Mononuclear cell (primary cell): Measurements from ENCODE around the gene TBX3. TPM values are rescaled to one million over a fixed set of nuclear protein-coding genes. Genes with fewer than 3 reads are reported as not detected.

ENCODE experiments used
- H3K27me3 ChIP-seq: 2 replicates; pipeline ENCODE4 v1.6.0; 2011; ENCODE audit warnings: low read length, control low read depth; ENCODE audit not compliant: insufficient read depth
- H3K4me1 ChIP-seq: 2 replicates; pipeline ENCODE4 v1.5.1; 2011; ENCODE audit warnings: mild to moderate bottlenecking, low read length, control low read depth; ENCODE audit not compliant: insufficient read depth
- H3K4me3 ChIP-seq: 2 replicates; pipeline ENCODE4 v1.5.1; 2011; ENCODE audit warnings: mild to moderate bottlenecking, low read length, moderate library complexity
- H3K9me3 ChIP-seq: 2 replicates; pipeline ENCODE4 v1.5.1; 2011; ENCODE audit warnings: low read depth, mild to moderate bottlenecking, control low read depth, low read length
- total RNA-seq: library from RNA; depleted of rRNA; stranded (reverse); fragments of >200 nt; gene quantifications from one replicate; pipeline ENCODE4 v1.2.3, GENCODE V29; 2012

TBX3 gene
- total RNA-seq, 1 donor = 0.10 TPM

GRCh38 chr12:114669401-114670290 lies 14.3 kb downstream of the TBX3 start:
- no peak overlapping the region for H3K4me3 ChIP-seq
- no peaks in the 10 kb centered on the region for H3K4me1 ChIP-seq
- H3K9me3 ChIP-seq = no peaks in the 10 kb centered on the region
- H3K27me3 ChIP-seq = peaks cover 85% of the 10 kb centered on the region

- no peak overlapping the region for H3K4me3 ChIP-seq
- no peaks in the 10 kb centered on the region for H3K9me3 ChIP-seq
- H3K27me3 ChIP-seq = peaks cover 87% of the 10 kb centered on the region
- no peaks in the 10 kb centered on the region for H3K4me1 ChIP-seq
These were observed 15.1 kb downstream of the TBX3 start for GRCh38 chr12:114668886-114669288.

DNA sequence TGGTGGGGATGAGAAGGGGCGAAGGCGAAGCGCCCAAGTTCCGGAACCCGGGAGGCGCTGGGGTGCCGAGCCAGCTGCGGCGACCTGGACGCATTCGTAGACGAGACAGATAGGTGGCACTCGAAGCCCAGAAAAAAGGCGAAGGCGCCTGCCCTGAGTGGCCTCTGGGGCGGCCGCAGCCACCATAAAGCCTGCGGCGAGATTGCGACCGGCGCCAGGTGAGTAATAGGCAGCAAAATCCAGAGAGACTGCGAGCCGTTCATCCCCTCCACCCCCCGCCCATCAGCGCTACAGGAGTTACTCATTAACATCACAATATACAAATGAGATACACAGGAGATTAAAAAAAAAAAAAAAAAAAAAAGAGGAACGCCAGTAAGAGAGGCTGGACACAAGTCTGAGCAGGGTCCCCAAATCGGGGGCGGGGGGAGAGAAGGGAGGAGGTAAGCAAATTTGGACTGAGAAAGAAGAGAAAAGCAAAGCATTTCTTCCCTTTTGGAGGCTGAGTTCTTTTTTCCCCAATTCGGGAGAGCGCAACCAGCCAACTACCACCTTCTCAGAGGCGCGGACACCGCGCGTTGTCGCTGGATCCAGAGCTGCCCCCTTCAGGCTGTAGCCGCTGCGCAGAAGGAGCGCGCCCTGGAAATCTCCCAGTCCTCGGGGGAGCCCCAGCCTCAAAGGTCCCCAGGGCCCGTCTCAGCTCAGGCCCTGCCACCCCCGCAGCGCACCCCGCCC lies 15.7 kb downstream of the TBX3 start:
- no peaks in the 10 kb centered on the region for H3K9me3 ChIP-seq
- H3K4me1 ChIP-seq = no peaks in the 10 kb centered on the region
- H3K4me3 ChIP-seq = no peak overlapping the region
- peaks cover 87% of the 10 kb centered on the region for H3K27me3 ChIP-seq

DNA sequence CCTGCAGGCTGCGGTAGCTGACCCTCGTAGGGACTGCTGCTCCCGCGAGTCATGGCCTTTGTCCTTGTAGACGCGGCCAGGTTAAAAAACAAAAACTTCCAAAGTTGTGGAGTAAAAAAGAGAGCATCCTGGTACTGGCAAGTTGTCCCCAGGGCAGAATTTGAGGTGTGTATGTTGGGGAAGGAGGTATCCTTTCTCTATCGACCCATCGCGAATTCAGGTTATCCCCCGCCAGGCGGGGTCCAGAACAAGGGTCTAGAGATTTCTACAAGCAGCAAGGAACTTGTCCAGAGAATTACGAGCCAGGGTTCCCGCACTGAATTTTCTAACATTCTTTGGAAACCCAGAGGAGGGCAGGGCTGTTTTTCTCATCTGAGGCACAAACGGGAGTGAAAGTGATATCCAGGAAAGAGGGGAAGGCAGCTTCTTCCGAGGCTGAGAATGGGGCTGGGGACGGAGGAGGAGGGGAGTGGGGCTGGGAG lies 16.3 kb downstream of the TBX3 start:
- peaks cover 87% of the 10 kb centered on the region for H3K27me3 ChIP-seq
- no peaks in the 10 kb centered on the region for H3K4me1 ChIP-seq
- H3K9me3 ChIP-seq = no peaks in the 10 kb centered on the region
- no peak overlapping the region for H3K4me3 ChIP-seq

DNA sequence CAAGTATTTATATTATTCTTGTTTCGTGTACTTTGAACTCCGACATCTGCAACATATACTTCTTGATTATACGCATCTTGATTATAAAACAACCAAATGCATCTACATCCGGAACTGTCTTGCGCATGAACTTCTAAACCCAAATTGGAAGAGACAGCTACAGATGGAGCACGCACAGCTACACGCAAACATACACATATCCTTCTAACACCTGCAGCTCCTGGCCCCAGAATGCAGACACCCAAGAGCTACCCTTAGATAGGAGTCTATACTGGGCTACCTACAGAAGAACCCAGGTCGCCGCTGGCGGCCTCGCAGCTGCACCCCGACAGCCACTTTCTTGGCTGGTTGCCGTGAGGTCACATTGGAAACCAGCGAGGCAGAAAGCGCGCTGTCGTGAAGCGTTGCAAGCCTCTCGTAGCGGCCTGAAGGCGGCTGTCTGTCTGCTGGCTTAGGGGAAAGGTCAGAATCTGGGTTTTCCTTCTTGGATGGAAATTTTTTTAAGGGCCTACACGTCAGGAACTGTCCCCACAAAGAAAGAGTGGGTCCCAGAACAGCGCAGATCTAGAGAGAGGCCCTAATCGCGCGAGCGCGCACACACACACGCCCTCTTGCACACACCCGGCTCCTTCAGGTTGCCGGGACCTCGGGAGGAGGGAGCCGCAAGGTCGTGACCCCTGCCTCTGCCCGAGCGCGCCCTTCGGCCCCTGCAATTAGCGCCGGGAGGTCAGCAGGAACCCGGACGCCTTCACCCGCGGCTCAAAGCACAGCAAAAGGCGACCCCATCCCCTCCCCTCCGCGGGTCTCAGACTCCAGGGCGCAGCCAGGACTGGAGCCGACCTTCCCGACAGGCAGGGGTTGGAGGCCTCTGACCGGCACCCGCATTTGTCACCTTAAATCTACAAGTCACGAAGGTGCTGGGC lies 17.0 kb downstream of the TBX3 start:
- peaks cover 81% of the 10 kb centered on the region for H3K27me3 ChIP-seq

DNA sequence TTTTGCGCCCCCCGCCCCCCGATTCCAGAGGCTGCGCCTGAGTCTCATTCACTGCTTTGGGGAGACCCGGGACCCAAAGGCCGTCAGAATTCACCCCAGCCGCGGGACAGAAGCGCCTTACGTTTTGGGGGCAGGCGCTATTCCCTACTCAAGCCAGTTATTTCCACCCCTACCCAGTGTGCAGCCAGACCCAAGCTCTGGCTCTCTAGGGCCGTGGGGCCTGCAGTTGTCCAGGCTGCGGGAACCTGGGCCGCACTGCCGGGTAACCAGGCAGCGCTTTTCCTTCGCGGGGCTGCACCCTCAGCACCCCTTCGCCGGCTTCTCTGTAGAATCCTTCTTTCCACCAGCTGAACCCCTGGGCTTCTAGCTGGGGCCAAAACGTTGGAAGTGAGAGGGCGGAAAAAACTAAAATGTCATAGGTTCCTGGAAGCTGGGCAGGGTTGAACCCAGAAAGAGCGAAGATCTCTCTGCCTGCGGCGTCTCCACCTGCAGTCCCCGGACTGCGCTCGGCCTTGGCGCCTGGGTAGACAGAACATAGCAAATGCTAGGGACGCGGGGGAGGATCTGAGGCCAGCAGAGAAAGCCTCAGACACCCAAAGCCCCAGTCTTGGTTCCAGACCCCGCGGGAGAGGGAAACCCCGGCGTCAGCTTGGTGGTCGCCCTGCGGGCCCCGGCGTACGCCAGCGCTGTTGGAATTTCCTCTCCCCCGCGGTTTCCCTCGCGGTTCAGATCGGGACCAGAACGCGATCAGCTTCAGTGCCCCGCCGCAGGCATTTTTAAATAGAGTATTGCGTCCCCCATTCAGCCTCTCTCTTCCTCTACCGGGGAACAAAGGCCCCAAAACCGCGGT lies 18.3 kb downstream of the TBX3 start:
- no peak overlapping the region for H3K4me3 ChIP-seq
- no peaks in the 10 kb centered on the region for H3K4me1 ChIP-seq
- no peaks in the 10 kb centered on the region for H3K9me3 ChIP-seq
- peaks cover 67% of the 10 kb centered on the region for H3K27me3 ChIP-seq

More for the DNA sequence above, 17.0 kb downstream of the TBX3 start:
- Histone ChIP-seq H3K9me3 (no peaks in the 10 kb centered on the region), H3K4me1 (no peaks in the 10 kb centered on the region), H3K4me3 (no peak overlapping the region)

- peaks cover 59% of the 10 kb centered on the region for H3K27me3 ChIP-seq
- no peaks in the 10 kb centered on the region for H3K9me3 ChIP-seq
These were observed 19.2 kb downstream of the TBX3 start for GRCh38 chr12:114664651-114665320.

GRCh38 chr12:114662512-114663177 lies 21.3 kb downstream of the TBX3 start:
- Histone ChIP-seq H3K4me1 (no peaks in the 10 kb centered on the region), H3K9me3 (no peaks in the 10 kb centered on the region), H3K27me3 (peaks cover 45% of the 10 kb centered on the region), H3K4me3 (no peak overlapping the region)

More at GRCh38 chr12:114664651-114665320, 19.2 kb downstream of the TBX3 start:
- Histone ChIP-seq H3K4me3 (no peak overlapping the region), H3K4me1 (no peaks in the 10 kb centered on the region)

DNA sequence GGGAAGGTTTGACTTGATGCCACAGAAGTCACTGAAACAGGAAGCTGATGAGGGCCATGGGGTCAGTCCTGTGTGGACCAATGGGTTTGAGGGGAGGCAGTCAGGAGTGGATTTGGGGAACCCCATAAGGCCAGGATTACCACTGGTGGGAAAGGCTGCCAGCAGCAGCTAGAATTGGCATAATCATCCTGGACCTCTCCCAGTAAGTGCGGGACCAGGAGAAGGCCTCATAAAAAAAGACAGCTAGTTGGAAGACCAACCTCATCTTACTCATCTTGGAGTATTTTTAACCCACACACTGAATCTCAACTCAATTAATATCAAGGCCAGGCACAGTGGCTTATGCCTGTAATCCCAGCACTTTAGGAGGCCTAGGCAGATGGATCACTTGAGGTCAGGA lies 22.7 kb downstream of the TBX3 start:
- peaks cover 31% of the 10 kb centered on the region for H3K27me3 ChIP-seq
- H3K9me3 ChIP-seq = no peaks in the 10 kb centered on the region
- H3K4me1 ChIP-seq = no peaks in the 10 kb centered on the region
- H3K4me3 ChIP-seq = no peak overlapping the region

GRCh38 chr12:114659084-114659483 lies 24.9 kb downstream of the TBX3 start:
- peaks cover 15% of the 10 kb centered on the region for H3K27me3 ChIP-seq
- no peak overlapping the region for H3K4me3 ChIP-seq

DNA sequence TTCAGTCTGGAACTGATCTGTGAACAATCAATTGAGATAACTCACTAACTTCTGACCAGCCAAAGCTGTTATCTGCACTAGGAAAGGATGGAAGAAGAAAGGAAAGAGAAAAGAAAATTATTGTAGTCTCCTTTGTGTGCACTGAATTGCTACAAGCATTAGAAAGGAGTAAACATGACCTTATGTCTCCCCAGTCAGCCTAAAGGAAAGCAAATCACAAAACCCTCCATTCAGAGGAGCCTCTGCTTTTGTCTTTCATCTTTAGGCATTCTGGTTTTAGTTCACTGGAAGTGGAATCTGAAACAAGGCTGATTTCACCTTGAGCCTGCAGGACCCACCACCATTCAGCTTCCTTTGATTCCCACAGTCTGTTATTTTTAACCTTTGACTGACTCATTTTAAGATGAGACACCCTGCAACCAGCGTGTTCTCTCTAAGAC lies 26.0 kb downstream of the TBX3 start:
- Histone ChIP-seq H3K9me3 (no peaks in the 10 kb centered on the region), H3K4me3 (no peak overlapping the region), H3K27me3 (peaks cover 4% of the 10 kb centered on the region), H3K4me1 (no peaks in the 10 kb centered on the region)

More at GRCh38 chr12:114659084-114659483, 24.9 kb downstream of the TBX3 start:
- H3K9me3 ChIP-seq = no peaks in the 10 kb centered on the region
- no peaks in the 10 kb centered on the region for H3K4me1 ChIP-seq

- Histone ChIP-seq H3K27me3 (no peaks in the 10 kb centered on the region), H3K9me3 (no peaks in the 10 kb centered on the region), H3K4me1 (no peaks in the 10 kb centered on the region), H3K4me3 (no peak overlapping the region)
These were observed 26.4 kb downstream of the TBX3 start for GRCh38 chr12:114657597-114657920.

DNA sequence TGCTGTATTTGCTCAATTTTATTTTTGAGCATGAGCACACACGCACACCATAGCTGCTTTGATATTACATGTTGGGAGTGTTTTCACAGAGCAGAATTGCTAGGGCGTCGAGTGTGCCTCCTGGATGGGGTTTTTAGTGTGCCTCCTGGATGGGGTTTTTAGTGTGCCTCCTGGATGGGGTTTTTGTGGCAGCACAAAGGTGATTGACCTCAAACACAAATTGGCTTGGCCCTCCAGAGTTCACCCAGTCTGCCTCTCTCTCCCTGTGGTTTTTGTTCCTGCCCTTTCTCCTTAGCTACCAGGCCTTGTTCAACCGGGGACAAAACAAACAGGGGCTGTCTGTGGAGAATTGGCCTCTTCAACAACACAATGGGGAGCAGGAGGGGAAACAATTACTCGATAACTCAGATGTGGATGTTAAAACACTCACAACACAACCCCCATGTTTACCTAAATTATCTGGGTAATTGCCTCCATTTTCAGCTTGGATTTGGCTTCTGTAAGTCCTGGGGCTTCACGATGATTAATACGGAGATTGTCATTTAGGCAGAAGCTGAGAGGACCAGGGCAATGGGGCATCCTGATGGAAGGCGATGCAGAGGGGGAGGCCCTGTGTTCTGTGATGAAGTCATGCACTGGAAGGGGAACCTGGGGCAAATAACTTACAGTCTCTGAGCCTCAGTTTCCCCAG lies 26.9 kb downstream of the TBX3 start:
- no peaks in the 10 kb centered on the region for H3K4me1 ChIP-seq
- H3K9me3 ChIP-seq = no peaks in the 10 kb centered on the region

More for the DNA sequence above, 26.9 kb downstream of the TBX3 start:
- no peaks in the 10 kb centered on the region for H3K27me3 ChIP-seq
- no peak overlapping the region for H3K4me3 ChIP-seq
